HG03457 (cell line): Measurements from ENCODE around the gene GALNT18.
"Not testable (repeated sequence)": the region's sequence is repeated elsewhere in the genome, so short reads cannot be mapped to it uniquely, and the experiment has no call there.

Experiments used
- ATAC-seq: cut with Tn5 transposase; IDR thresholded peaks from one replicate; pipeline ENCODE4 v1.9.1; 2021; ENCODE audit warnings: moderate number of reproducible peaks; ENCODE audit not compliant: unreplicated experiment

The GALNT18 gene

GRCh38 chr11:11366793-11367192 is 255.0 kb downstream of the GALNT18 start:
- ATAC-seq = no peak

- no peak for ATAC-seq
Observed at GRCh38 chr11:11363674-11364073, 258.1 kb downstream of the GALNT18 start.

GRCh38 chr11:11359611-11360010 is 262.2 kb downstream of the GALNT18 start:
- no peak for ATAC-seq

DNA sequence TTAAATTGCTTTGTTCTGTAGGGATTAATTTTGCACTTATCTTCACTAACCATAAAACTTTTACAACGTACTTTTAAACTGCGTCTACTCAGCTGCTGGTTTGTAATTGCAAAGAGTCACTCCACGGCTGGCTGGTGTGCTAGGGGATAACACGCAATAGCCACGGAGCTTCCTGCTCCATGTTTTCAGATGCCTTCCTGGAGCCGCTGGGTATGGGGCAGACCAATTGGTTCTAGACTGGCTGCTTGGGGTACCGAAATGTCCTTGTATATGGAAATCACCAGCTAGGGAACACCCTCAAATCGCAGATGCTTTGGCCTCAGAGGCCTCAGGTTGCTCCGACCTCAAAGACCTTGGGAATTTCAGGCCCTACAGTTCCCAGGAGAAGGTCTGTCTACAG is 265.0 kb downstream of the GALNT18 start:
- ATAC-seq = no peak

DNA sequence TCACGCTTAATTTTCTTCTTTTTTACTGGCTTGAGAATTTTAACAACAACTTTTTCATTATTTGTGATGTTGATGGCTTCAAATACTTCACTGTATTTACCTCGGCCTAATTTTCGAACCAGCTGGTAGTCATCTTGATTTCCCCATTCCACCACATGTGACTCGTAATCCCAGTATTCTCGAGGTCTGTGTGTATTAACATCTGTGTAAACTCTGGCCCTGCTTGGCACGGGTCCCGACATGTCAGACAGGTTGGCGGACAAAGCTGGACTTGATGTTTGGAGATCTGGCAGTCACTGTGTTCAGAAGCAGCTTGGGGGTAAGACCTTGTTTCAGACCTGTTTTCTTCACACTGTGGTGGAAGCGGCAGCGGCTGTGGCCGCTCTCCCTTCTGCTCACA is 268.9 kb downstream of the GALNT18 start, which contains the start of gene CSNK2A3:
Gene CSNK2A3, minus strand, starts transcription at position 373 of the 400 bp plus-strand sequence. Its CDS starts 131 bp downstream, at position 242.
- not testable (repeated sequence) for ATAC-seq

GRCh38 chr11:11351851-11352250 is 270.0 kb downstream of the GALNT18 start:
- ATAC-seq = not testable (repeated sequence)

DNA sequence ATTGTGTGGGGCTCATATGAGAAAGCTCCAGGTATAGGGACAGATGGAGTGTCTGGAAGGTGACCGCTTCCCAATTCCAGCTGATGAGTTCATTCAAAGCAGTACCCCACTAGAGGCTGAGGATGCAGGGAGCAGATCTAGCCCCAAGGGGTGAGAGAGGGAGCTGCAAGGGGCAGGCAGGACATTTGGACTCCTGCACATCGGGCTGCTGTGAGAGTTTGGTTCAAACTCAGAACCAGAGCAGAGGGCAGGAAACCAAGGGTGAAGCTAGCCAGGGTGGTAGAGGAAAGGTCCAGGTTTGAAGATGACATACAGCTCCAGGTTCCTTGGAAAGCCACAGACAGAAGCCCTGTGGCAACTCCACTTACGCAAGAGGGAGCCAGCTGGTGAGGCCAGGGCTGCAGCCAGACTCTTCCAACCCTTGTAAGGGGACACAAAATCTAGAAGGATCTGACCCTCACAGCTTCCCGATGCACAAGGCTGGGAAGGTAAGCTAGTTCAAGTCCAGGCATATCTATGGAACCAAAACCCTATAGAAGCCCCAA is 270.7 kb downstream of the GALNT18 start:
- ATAC-seq = no peak

DNA sequence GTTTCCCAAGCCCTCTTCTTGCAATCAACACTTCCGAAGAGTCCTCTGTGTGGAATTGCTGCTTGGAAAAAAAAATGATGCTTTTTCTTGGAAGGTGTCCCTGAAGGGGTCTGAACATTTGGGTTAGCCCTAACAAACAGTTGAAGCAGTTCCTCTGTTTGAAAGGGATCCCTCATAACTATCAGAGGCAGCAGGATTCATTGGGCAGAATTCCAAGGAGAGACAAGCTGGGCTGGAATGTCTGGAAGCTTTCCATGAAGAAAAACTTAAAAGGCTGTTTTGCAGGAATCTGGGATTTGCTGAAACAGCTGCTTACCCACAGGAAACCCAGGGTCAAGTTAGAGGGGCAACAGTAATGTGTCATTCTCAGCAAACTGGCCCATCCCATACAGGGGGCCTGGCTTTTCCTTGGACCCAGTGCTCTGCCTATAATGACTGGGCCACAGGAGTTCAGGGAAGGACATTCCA is 271.9 kb downstream of the GALNT18 start:
- ATAC-seq = no peak

- no peak for ATAC-seq
Observed at GRCh38 chr11:11349106-11349825, 272.5 kb downstream of the GALNT18 start.

GRCh38 chr11:11348303-11348702 is 273.5 kb downstream of the GALNT18 start:
- ATAC-seq = no peak

DNA sequence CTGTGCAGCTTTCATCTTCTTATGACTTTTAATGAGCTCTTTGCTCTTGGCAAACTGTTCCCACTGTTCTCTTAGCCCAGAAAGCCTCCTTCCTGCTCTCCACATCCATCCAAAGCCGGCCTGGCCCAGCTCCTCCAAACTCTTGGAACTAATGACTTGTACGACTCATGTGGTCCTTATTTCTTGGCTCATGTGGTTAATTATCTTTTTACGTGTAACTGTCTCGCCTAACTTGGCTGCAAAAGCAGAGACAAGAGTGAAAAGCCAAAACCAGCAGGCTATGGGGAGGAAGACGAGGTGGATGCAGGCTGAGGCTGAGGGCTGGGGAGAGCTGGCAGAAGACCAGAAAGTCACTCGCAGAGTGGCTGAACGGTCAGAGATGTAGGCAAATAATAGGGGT is 274.2 kb downstream of the GALNT18 start:
- no peak for ATAC-seq

DNA sequence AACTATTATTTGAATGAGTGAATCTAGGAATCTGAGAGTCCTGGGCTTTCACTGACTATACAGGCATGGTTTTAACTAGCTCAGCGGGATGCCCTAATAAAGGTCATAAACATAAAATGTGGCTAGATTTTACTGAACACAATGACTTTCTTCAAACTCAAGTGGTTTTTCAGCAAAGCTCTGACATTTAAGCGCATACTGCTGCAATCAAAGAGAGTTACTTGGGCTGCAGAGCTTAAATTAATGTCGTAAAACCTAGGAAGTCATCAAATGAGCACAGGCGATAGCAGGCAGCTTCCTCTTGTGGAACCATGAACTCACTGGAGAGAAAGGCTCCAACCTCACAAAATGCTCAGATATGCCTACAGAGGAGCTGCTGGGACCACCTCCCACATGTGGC is 275.5 kb downstream of the GALNT18 start:
- ATAC-seq = no peak

DNA sequence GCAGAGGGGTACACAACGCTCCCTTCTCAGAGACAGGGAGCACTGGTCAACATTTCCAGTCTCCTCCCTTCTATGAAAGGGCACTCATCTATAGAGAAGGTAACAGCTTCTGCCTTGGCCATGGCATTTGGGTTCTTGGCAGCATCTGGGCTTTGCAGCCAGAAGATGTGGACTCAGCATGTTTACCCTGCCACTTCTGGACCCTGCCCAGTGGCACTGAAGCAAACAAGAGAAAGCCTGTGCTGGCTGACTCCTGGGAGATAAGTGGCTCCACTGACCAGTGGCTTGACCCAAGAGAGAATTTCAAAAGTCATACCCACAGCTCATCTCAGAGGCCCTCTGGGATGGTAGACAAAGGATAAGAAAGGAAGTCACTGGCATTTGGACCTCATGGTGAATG is 276.7 kb downstream of the GALNT18 start:
- no peak for ATAC-seq

DNA sequence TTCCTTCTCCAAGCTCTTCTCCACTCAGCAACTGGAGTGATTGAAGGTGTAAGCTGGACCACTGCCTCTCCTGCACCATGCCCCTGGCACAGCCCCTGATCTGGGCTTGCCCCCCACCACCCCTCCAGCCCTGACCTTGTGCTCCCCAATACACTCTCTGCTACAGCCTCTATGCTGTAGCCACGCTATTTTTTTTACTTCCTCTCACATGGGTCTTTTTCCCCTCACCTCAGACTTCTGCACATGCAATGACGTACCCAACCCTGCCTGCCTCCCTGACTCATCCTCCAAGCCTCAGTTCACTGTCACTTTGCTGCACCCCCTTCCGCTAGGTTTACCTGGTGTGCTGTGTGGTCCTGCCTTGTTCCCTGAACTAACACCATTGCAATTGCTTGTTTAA is 277.8 kb downstream of the GALNT18 start:
- no peak for ATAC-seq

DNA sequence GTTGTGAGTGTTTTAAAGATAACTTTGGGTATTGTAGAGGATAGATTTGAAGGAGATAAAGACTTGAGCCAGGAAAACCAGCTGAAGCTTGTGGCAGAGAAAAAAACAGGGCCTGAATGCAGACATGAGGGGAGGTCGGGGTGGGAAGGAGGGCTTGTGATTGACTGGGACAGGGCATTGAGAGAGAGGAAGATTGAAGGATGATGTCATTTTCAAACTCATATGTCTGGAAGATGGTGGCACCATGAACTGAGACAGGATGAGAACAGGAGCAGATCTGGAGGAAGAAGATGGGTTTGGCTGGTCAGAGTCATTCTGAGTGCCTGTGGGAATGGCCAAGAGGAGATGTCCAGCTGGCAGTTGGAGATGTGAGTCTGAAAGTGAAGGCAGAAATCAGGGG is 283.5 kb downstream of the GALNT18 start:
- no peak for ATAC-seq

- ATAC-seq = no peak
Observed at GRCh38 chr11:11336664-11337063, 285.1 kb downstream of the GALNT18 start.

DNA sequence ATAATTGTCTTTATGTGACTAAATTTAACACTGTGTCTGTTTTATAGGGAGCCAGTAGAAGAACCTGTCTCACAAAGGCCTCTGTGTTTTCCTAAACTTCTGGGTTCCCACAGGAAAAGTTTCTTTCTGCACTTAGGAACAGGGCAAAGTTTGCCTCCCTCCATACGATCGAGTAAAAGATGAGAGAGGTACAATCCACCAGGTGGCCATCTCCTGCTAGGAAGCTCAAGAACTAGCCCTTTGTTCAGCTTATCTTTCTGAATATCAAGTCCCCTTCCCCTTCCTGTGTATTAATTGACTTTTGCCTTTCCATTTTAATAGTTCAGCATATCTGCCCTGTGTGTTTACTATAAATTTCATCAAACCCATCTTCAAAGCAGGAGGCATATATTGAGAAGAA is 286.8 kb downstream of the GALNT18 start:
- no peak for ATAC-seq

- ATAC-seq = no peak
Observed at GRCh38 chr11:11334607-11335006, 287.2 kb downstream of the GALNT18 start.

DNA sequence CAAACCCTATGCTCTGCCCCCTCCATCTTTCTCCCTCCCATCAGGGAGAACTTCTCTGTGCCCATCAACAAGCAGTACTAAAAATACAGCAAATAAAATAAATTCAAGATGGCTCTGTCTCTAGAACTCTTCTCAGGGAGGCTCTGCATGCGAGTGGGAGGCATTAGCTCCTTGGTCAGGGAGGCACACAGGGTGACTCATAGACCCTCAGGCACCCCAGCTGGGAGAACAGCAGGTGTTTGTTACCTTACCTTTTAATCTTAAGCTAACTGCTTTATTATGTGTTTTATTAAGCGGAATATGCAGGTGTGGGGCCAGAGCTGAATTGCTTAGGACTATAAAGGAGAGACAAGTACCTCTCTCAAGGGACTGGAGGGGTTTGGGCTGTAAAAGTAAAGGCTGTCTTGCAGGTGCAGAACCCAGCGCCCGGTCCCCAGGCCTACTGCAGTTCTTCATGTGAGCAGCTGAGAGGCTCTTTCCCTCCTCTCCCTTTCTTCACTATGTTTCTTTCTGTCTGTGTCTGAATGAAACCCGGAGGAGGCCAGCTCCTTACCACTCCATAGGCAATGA is 289.6 kb downstream of the GALNT18 start:
- ATAC-seq = no peak

GRCh38 chr11:11329062-11329806 is 292.6 kb downstream of the GALNT18 start:
- ATAC-seq = no peak

DNA sequence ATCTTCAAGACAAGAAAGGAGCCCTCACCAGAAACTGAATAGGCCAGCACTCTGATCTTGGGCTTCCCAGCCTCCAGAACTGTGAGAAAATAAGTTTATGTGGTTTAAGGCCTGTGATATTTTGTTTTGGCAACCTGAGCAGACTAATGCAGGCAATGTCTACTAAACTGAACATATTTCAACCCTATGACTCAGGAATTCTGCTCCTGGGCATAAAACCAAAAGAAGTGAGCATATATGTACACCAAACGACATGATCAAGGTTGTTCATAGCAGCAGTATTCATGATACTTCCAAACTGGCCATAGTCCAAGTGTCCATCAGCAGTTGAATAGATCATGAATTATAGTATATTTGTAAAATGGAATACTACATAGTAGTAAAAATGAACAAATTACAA is 297.7 kb downstream of the GALNT18 start:
- ATAC-seq = no peak

- ATAC-seq = no peak
Observed at GRCh38 chr11:11322101-11322500, 299.7 kb downstream of the GALNT18 start.
